GM12891 (cell line): Measurements from ENCODE around the gene FMN1.

Source experiments
- POLR2A ChIP-seq: IDR thresholded peaks from 2 replicates; pipeline ENCODE4 v1.6.1; 2011; ENCODE audit warnings: low read depth, low read length, control low read depth
- POLR2AphosphoS5 ChIP-seq: IDR thresholded peaks from 2 replicates; pipeline ENCODE4 v1.6.1; 2011; ENCODE audit warnings: low read depth, low read length, control low read depth
- SPI1 ChIP-seq: IDR thresholded peaks from 2 replicates; pipeline ENCODE4 v1.6.1; 2011; ENCODE audit warnings: low read depth, low read length, control low read depth
- TAF1 ChIP-seq: IDR thresholded peaks from 2 replicates; pipeline ENCODE4 v1.6.1; 2011; ENCODE audit warnings: low read depth, low read length, control low read depth

DNA sequence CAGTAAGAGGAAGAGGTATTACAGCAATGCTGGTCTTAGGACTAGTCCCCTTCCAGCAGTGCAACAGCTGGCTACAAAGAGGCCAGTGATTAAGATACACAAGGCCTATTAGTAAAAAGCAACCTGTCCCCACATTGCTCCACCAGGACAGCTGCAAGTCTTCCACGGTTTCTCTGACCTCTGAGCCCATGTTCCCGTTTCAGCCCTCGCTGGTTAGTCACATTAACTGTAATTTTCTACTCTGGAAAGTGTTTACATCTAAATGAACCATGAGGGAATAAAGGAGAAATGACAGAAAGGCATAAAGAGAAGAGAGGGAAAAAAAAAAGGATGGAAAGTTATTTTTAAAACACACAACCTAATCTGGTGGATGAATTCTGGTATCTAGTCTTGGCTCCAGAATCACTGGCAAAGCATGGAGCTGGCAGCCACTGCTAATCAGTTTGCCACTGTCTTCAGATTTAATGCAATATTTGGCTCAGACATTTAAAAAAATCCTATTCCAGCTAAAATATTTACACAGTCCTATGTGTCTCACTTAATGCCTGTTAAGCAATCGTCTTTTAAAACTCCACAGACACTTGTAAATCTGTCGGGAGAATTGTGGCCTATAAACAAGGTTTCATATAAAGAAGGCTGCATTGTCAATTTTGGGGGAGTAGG lies 321.8 kb downstream of the FMN1 start:
- TF ChIP-seq POLR2A, result no peak
- no peak for TF ChIP-seq POLR2AphosphoS5
- TF ChIP-seq TAF1, result no peak
- no peak for TF ChIP-seq SPI1
